GM21381 (cell line): ENCODE results near the gene FGD4.

Experiments
- ATAC-seq: cut with Tn5 transposase; IDR thresholded peaks from one replicate; pipeline ENCODE4 v1.9.1; 2021; ENCODE audit warnings: mild to moderate bottlenecking, moderate library complexity; ENCODE audit not compliant: unreplicated experiment

Gene FGD4

DNA sequence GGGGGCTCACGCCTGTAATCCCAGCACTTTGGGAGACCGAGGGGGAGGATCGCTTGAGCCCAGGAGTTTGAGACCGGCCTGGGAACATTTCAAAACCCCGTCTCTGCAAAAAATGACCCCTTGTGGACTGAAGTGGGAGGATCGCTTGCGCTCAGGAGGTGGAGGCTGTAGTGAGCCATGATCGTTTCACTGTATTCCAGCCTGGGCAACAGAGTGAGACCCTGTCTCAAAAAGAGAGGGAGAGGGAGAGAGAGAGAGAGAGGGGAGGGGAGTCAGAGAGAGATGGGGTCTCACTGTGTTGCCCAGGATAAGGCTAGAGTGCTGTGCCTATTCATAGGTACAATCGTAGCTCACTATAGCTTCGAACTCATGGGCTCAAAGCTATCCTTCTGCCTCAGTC lies 2.8 kb downstream of the FGD4 start:
- ATAC-seq = no peak

DNA sequence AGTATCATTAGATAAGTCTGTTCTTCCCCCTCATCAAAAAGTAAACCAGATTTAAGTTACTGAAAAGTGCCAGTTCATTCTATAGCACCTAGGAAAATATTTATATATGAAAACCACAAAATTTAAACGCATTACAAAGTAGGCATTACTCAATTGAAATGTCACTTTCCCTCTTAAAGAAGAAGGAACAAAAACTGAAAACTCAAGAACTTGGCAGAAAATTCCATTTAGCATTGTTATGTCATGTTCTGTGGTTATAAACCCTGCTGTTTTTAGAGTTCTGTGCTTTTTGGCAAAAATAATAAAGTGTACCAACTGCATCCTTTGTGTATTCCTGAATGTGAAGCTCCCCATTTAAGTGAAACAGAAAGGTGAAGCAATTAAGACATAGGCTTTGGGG lies 3.6 kb downstream of the FGD4 start:
- no peak for ATAC-seq

DNA sequence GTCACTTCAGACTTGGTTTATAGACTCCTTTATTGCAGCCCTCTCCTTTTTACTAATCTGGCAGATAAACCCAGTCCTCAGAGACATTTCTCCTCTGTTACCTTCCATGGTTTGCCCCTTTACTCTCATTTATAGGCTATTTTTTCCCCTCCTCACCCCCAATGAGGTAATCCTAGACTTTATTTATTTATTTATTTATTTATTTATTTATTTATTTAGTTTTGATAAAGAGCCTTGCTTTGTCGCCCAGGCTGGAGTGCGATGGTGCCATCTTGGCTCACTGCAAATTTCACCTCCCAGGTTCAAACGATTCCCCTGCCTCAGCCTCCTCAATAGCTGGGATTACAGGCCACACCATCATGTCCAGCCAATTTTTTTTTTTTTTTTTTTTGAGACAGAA lies 8.4 kb downstream of the FGD4 start:
- ATAC-seq = no peak

DNA sequence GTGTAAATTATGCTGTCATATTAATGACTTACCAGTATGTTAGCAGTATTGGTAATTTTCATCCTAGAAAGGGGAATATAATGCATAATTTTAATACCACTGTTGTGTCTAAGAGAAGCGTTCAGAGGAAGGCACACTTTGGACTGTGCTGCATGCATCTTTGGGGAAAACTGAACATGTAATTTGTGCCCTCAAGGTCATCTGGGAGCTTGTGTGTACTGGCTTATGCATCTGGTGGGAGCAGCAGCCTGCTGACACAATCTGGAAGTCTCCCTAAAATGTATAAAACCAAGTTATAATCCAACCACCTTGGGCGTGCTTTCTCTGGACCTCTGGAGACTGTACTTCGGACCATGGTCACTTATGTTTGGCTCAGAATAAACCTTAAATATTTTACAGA lies 14.1 kb downstream of the FGD4 start:
- ATAC-seq = no peak

DNA sequence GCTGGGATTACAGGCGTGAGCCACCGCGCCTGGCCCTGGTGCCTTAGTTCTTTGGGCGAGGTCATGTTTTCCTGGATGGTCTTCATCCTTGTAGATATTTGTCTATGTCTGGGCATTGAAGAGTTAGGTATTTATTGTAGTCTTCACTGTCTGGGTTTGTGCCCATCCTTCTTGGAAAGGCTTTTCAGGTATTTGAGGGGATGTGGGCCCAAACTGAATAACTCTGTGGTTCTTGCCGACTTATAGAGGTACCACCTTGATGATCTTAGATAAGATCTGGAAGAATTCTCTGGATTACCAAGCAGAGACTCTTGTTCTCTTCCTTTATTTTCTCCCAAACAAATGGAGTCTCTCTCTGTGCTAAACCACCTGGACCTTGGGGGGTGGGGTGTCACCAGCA lies 18.9 kb downstream of the FGD4 start:
- ATAC-seq = no peak

DNA sequence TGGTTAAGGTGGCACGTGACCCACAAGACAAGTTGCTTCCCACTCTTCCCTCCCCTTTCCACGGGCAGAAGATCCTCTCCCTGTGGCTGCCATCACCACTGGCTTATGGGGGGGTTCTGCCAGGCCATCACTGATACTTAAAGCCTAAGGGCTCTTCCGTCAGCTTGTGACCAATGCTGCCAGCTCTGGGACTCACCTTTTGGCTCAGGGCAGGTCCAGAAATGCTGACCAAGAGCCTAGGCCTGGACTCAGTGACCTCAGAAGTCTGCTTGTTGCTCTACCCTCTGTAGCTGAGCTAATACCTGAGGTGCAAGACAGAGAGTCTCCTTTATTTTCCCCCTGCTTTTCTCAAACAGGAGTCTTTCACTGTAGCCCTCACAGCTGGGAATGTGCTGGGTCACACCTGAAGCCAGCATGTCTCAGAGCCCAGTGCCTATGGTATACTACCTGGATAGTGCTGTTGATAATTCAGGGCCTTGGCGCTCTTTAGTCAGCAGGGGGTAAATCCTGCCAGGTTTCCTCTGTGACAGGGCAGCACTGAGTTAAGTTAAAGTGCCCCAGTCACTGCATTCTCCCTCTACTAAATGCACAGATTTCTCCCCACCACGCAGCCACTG lies 19.7 kb downstream of the FGD4 start:
- no peak for ATAC-seq

DNA sequence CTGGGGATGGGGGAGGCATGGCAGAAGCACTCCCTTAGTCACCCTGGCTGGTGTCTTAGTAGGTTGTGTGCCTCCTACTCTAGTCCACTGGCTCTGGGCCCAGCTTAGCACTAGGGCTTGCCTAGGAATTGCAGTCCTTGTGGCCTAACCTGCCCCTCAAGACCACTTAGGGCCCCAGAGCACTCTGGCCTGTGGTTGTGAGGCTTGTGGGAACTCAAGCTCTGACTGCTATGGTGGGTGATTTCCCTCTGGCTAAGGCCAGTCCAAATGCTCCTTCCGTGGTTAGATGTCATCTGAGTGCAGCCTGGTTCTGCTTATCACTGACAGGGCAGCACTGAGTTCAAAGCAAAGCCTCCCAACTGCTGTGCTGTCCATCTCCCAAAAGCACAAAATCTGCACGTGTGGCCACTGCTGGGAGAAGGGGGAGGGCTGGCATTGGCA lies 20.2 kb downstream of the FGD4 start:
- no peak for ATAC-seq

DNA sequence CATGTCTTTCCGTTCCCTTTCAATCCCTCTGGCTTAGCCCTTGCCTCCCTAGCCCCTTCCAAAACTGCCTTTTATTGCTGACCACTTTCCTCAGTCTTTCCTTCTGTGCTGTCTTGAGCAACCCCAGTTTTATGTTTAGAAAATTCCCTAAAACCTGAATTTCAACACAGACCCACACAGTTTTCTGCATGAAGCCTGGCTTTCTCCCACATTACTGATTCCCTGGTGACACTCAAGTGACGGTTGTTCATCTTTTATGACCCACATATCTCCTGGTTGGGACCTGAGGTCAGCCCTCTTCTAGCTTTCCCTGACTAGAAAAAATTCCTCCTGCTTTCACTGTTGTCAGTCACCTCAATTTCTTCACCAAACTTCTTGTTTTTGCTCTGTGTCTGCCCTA lies 21.0 kb downstream of the FGD4 start:
- ATAC-seq = no peak

DNA sequence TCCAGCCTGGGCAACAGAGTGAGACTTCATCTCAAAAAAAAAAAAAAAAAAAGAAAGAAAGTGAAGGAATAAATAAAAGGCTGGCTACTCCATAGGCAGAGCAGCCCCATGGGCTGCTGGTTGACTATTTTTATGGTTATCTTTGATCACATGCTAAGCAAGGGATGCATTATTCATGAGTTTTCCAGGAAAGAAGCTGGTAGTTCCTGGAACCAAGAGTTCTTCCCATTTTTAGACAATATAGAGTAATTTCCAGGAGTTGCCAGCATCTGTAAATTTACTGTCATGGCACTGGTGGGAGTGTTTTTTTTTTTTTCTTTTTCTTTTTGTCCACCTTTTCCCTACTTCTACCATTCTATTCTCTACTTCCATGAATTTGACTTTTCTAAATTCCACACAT lies 24.2 kb downstream of the FGD4 start:
- ATAC-seq = no peak

DNA sequence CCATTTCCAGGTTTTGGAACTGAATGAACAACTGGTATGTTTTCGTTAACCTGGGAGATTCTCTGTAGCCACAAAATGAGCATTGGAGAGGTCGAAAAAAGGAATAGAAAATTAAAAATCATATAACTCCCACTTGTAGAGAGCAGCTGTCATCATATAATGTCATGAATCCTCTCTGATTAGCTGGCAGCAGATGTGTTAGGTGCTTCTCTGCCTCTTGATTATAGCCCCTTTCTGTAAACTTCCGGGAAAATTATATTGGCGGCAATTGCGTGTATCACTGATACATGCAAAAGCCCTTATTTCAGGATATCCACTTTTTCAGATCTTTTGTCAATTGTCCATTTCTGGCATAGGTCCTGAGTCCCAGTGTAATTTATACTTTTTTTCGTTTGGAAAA lies 31.7 kb downstream of the FGD4 start:
- ATAC-seq = no peak

DNA sequence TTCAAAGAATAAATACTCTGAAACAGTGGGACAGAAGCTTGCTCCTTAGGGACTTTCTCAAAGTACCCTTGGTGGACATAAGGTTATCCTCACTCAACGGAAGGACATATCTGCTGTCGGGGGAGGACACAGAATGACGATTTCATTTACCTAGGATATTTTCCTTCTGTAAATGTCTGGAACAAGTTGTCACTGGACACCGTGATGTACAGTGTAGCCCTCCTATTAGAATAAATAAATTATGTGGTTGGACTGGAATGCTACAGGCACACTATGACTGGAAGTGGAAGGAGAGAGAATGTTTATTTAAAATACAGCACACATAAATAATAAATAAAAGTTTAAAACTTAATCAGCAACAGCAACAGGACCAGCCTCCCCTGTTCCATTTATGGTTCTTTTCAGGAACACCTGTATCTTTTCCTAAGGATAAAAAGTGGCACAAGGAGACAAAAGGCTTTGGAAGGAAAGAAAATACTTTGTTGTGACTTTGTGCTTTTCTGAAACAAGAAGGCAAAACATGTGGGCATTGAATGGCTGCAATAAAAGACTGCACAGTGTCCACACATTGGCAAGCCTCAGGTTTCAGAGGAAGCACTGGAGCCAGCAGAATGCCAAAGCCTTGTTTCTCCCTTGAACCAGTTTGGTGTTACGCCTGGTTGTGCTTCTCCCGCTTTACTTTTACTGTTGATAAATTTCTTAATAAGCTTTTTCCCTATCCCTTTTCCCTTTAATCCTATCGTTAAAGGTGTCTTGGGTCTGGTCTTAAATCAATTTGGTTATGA lies 36.8 kb downstream of the FGD4 start:
- ATAC-seq = no peak

DNA sequence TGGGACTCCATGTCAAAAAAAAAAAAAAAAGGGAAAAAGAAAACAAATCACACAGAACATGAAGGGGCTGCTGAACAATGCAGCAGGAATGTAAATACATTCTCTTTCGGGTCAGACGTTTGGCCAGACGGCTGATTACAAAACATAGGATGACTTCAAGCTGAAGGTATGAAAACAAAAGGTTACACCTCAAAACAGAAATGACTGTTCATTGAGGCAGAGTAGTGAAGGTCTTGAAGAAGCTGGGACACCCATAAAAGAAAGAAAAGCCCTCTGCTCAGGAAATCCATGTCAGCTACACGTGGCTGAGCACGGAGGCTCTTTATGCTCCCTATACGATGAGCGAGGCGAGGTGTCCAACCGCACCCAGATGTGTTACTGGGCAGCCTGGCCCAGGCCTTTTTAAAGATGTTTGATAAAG lies 37.7 kb downstream of the FGD4 start:
- ATAC-seq = no peak

DNA sequence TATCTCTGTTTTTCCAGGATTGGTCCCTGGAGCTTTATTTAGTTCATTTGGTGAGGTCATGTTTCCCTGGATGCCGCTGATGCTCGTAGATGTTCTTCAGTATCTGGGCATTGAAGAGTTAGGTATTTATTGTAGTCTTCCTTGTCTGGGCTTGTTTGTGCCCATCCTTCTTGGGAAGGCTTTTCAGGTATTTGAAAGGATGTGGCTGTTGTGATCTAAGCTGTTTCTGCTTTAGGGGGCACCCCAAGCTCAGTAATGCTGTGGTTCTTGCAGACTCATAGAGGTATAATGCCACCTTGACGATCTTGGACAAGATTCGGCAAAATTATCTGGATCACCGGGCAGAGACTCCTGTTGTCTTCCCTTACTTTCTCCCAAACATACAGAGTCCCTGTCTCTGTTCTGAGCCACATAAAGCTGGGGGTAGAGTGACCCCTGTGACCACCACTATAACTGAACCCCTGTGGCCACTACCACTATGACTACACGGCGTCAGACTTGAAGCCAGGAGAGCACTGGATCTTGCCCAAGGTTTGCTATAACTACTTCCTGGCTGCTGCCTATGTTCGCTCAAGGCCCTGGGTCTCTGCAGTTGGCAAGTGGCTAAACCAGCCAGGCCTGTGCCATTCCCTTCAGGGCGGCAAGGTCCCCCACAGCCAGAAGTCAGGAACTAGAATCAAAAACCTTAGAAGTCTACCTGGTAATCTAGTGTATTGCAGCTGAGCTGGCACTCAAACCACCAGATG lies 40.9 kb downstream of the FGD4 start:
- ATAC-seq = no peak

DNA sequence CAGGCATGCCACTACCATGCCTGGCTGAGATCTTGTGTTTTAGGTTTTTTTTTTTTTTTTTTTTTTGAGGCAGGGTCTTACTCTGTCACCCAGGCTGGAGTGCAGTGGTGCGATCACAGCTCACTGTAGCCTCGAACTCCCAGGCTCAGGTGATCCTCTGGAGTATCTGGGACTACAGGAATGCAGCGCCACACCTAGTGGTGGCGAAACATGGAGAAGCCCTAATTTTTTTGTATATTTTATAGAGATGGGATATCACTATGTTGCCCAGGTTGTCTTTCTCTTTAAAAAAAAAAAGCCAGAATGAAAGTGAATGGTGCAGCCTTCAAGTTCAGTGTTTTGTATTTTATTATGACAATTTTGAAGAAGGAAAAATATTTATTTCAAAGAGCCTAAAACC lies 44.1 kb downstream of the FGD4 start:
- ATAC-seq = no peak

DNA sequence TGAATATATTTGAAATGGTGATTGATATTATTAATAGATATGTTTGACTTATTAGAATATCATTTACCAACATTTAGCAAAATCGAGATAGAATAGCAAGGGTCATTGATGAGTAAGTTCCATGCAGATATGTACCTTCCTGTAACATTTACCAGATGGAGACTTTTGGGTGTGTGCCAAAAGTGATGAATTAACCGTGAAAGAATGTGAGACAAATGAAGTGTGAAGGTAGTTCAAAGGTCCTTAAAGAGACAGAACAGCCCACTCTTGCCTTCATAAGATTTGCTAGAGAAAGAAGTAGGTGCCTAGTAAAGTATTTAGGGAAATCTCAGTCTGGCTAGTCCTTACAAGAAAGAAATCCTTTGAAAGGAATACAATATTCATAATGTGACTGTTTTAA lies 45.5 kb downstream of the FGD4 start:
- no peak for ATAC-seq

DNA sequence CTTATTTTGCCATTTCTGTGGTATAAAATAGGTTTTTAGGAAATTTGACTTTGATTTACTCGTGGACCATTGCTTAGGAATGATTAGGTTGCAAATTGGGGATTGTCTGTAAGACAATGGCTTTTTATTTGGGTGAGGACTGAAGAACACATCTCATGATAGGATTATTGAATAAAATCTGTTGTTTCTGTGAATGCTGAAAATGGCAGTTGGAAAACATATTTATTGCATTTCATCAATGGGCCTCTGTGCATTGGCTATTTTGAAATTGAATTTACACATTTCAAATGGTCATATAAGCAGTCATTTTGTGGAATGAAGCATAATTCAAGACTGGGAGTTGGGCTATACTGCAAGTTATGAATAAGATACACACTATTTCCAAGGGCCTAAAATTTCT lies 46.0 kb downstream of the FGD4 start:
- ATAC-seq = no peak

DNA sequence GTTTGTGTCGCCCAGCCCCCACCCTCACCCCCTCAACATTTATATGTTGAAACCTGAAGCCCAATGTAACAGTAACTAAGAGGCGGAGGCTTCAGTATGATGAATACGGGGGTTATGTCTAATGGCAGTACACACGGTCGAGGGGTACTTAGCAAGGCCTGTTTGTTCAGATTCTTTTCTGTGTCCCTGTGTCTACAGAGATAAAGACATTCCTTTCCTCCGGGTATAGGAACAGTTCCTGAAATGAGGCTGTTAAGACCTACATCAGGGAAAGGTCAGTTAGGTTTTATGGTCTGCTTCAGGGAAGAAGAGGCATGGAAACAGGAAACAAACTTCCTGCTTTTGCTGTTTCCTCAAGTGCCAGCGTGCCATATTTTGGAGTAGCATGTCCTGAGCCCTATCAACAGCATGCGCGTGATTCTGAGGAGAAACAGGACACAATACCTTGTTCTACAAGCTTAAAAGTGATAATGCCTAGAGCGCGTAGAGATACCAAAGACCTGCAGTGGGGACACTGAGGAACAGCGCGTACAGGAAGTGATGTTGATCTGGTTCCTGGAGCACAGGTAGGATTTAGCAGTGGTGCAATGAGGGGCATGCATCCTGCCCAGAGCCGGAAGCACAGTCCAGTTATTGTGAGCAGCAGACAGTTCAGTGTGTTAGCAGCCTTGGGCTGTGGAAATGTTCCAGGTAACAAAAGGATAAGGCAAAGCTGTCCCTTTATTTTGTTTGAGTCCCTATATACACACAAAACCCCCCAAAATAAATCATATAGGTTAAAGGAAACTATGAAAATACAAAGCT lies 47.2 kb downstream of the FGD4 start:
- ATAC-seq = no peak

DNA sequence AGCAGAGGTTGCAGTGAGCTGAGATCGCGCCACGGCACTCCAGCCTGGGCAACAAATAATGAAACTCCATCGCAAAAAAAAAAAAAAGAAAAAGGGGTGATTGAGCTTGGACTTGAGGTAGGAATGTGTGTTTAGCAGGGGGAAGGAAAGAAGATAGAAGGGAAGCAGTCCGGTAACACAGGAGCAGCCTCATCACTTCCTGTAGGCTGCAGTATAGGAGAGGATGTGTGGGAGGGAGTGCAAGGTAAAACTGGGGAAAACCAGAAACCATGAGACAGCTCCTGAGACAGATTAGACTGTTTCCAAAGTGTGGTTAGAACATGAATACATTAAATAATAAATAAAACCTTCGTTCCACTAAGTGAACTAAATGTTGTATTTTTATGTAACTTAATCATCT lies 49.2 kb downstream of the FGD4 start:
- no peak for ATAC-seq

DNA sequence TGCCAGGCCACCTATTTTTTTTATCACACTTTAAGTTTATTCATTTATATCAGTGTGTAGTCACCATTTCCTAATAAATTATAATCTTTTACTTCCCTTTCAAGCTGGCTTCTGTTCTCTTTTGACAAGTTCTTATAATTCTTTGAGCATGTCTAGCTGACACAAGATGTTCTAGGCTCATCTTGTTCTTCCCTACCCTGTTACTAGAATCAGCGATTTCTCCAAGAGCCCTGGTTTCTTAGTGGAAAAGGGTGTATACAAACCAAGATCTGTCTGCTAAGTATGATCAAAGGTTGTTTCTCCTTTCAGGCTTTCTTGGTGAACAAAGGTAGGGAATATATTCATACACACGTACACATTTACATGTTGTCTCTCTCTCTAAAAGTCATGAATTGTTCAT lies 51.0 kb downstream of the FGD4 start:
- no peak for ATAC-seq

DNA sequence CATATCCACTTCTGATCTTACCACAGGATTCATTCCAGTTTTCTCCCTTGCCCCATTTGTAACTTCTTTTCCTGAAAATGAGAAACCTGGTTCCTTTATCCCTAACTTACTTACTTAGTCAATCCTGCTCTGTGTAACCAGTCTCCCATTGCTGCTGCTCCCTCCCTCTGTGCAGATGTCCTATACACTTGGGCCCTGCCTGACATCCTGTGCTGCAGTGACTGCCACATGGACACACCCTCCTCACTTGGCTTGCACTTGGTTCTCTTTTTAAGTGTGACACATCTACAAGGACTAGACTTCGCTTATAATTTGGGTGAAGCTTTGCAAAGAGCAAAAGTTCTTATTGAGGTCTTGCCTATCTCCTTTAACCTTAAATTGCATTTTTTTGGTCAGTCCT lies 51.4 kb downstream of the FGD4 start:
- no peak for ATAC-seq

DNA sequence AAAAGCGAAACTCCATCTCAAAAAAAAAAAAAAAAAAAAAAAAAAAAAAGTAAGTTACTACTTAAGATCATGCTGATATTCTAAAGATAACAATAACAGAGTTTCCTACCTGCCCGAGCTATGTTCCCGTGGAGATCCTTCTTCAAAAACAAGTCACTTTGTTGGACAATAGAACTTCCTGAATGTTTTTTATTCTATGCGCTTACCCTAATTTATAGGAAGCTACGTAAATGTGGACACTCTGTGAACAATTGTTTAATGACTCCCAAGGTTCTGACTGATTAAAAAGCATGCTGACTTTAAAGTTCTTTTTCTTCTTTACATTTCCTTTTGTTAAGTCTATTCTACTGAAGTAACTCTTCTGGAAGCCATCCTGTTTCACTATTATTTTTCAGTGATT lies 52.5 kb downstream of the FGD4 start:
- ATAC-seq = no peak
